ENCODE data around the gene RER1.
"Not testable (repeated sequence)": the region's sequence is repeated elsewhere in the genome, so short reads cannot be mapped to it uniquely, and the experiment has no call there.

The RER1 gene

DNA sequence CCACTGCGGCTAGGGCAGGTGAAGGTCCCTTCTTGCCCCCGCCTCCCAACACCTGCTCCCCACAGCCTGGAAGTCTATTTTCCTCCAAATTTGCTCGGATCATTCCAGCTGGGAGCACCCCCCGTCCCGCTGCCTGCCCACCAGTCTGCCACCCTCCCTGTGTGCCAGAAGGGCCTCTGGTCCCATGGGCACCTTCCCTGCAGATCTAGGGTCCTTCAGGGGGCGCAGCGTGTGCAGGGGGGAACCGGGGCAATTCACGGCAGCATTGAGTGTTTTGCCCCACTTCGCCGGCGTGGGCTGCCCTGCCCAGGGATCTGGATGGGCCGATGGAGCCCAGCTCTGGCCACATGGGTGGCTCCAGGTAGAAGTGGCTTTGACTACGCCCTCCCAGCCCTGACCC lies 47.0 kb downstream of the RER1 start:
- DNase-seq (ENCODE audit: extremely low spot score): no peak
- CTCF ChIA-PET: no interaction called here
- TF ChIP-seq, protein P1, sequence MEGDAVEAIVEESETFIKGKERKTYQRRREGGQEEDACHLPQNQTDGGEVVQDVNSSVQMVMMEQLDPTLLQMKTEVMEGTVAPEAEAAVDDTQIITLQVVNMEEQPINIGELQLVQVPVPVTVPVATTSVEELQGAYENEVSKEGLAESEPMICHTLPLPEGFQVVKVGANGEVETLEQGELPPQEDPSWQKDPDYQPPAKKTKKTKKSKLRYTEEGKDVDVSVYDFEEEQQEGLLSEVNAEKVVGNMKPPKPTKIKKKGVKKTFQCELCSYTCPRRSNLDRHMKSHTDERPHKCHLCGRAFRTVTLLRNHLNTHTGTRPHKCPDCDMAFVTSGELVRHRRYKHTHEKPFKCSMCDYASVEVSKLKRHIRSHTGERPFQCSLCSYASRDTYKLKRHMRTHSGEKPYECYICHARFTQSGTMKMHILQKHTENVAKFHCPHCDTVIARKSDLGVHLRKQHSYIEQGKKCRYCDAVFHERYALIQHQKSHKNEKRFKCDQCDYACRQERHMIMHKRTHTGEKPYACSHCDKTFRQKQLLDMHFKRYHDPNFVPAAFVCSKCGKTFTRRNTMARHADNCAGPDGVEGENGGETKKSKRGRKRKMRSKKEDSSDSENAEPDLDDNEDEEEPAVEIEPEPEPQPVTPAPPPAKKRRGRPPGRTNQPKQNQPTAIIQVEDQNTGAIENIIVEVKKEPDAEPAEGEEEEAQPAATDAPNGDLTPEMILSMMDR (IDR thresholded peaks at IDR 0.05; ENCODE audit: control extremely low read depth, extremely low read depth, low read depth, missing control alignments): no peak
- POLR2A ChIA-PET: no interaction called here

DNA sequence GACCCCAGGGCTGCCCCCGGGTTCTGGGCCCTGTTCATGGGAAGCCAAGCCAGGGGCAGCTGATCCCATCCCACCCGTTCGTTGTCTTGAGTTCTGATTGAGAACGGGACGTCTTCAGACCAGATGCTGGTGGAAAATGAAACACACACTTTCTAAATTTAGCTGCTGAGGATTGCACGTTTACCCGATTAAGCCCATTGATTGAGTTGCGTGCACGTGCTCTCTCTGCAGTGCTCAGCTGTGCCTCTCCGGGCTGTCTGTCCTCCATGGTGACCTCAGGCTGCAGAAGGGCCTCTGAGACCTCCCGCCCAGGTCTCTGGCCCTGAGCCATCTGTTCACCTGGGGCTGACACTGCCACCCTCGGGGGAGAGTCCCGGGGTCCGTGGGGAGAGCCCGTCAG lies 47.7 kb downstream of the RER1 start:
- CTCF ChIA-PET: no interaction called here
- no peak for DNase-seq (ENCODE audit: extremely low spot score)
- POLR2A ChIA-PET: no interaction called here
- TF ChIP-seq, protein P1 (IDR thresholded peaks at IDR 0.05; ENCODE audit: control extremely low read depth, extremely low read depth, low read depth, missing control alignments): no peak

DNA sequence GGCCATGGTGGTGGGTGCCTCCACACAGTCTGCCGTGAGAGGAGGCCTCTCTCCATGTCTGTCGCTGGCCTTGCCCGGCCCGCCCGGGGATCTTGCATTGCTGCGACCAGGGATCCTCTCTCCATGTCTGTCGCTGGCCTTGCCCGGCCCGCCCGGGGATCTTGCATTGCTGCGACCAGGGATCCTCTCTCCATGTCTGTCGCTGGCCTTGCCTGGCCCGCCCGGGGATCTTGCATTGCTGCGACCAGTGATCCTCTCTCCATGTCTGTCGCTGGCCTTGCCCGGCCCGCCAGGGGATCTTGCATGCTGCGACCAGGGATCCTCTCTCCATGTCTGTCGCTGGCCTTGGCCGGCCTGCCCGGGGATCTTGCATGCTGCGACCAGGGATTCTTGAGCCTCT lies 48.7 kb downstream of the RER1 start:
- DNase-seq (ENCODE audit: extremely low spot score); POLR2A ChIA-PET; CTCF ChIA-PET: not testable (repeated sequence)

DNA sequence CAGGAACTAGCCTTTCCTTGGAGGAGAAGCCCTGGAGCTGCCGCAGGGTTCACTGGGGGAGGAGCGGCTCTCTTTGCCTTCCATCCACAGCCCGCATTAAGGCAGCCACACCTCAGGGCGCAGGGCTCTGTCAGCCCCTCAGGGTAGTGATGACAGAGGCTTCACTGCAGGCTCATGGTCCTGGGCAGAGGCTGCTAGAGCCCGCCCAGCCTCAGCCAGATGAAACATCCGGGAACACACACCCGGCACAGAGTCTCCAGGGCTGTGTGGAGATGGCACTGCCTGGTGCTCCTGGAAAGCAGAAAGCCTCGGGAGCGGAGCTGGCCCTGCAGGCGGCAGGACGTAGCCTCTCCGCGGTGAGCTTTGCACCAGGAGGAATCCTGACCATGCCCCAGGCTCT lies 50.1 kb downstream of the RER1 start:
- ChIA-PET CTCF (no interaction called here), POLR2A (no interaction called here)

DNA sequence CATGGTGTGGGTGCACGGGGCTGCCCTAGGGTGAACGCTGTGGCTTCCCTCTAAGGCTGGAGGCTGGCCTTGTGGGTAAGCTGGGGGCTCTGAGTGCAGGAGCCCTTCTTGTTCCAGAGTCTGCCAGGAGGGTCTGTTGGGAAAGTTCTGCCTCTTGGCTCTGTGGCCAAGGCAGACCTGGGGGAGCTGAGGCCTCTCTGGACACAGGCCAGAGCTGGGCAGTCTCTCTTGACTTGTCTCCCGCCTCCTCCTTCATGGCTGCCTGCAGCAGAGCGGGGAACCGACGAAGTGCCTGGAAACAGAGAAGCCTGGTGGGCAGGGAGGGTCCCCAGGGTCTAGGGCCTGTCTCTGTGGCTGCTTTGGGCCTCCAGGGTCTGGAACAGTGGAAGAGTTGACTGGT lies 51.0 kb downstream of the RER1 start:
- POLR2A ChIA-PET: no interaction called here
- CTCF ChIA-PET: no interaction called here
- TF ChIP-seq, protein P1 (IDR thresholded peaks at IDR 0.05; ENCODE audit: control extremely low read depth, extremely low read depth, low read depth, missing control alignments): no peak
- no peak for DNase-seq (ENCODE audit: extremely low spot score)

More for the DNA sequence above, 50.1 kb downstream of the RER1 start:
- DNase-seq (ENCODE audit: extremely low spot score): no peak
- TF ChIP-seq, protein P1 (IDR thresholded peaks at IDR 0.05; ENCODE audit: control extremely low read depth, extremely low read depth, low read depth, missing control alignments): no peak

DNA sequence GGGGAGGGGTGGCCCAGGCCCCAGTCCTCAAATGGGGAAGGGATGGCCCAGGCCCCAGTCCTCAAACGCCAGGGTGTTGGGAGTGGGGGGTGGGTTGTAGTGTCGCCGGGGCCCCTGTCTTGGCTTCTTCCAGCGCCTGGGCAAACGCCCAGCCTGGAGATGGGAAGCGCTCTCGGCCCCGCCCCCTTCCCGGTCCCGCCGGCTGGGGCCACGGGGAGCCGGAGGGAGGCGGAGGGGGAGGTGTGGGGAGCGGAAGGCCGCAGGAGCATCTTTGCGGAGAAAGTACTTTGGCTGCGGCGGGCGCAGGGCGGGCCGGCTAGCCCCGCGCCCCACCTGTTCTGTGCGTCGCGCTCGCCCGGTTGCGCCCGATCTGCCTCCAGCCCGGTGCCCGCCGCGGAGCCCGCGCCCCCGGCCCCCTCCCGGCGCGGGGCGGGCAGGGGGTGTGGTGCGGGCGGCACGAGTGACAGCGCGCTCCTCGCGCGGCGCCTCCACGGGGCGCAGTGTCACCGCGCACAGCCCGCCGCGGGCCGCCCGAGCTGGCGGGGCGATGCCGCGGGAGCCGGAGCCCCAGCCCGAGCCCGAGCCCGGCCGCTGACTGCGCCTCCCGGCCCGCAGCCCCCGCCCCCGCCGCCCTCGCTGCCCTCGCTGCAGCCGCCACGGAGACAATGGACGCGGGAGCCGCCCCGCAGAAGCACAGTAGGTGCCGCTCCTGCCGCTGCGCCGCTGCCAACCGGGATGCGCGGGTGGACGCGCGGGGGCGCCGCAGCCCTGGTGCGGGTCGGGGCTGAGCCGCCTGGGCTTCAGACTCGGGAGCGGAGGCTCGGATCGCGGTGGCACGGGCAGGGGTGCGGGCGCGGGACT lies 51.9 kb downstream of the RER1 start:
- POLR2A ChIA-PET: no interaction called here
- CTCF ChIA-PET: no interaction called here
- DNase-seq (ENCODE audit: extremely low spot score): no peak
- TF ChIP-seq, protein P1 (IDR thresholded peaks at IDR 0.05; ENCODE audit: control extremely low read depth, extremely low read depth, low read depth, missing control alignments): peak; percentile 6

DNA sequence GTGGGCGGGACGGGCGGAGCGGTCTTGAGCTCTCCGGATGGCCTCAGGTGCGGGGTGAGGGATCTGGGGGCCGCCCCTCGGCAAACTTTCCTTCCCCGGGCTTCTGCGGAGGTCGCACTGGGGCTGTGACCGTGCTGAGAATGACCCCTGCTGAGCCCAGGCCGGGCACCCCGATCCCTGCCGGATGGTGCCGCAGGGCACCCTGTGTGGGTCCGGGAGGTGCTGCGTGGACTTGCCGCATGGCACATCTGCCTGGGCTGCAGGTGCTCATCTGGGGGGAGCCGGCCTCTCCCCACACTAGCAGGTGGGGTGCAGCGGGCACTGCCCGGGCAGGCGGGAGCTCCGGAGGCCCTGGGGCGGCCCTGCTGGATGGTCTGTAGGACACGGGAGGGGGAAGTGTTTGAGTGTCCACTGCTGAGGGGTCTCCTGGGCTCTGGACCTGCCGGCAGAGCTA lies 52.5 kb downstream of the RER1 start:
- CTCF ChIA-PET: no interaction called here
- no peak for DNase-seq (ENCODE audit: extremely low spot score)
- TF ChIP-seq, protein P1 (IDR thresholded peaks at IDR 0.05; ENCODE audit: control extremely low read depth, extremely low read depth, low read depth, missing control alignments): no peak
- POLR2A ChIA-PET: no interaction called here

All from GM10248 (cell line).